ENCODE data around the gene FOXP1. TPM values are rescaled to one million over a fixed set of nuclear protein-coding genes. Genes with fewer than 3 reads are reported as not detected.

The FOXP1 gene
- total and polyA plus RNA-seq, 3 experiments from 2014 or later = 142 to 185 (median 147) TPM

DNA sequence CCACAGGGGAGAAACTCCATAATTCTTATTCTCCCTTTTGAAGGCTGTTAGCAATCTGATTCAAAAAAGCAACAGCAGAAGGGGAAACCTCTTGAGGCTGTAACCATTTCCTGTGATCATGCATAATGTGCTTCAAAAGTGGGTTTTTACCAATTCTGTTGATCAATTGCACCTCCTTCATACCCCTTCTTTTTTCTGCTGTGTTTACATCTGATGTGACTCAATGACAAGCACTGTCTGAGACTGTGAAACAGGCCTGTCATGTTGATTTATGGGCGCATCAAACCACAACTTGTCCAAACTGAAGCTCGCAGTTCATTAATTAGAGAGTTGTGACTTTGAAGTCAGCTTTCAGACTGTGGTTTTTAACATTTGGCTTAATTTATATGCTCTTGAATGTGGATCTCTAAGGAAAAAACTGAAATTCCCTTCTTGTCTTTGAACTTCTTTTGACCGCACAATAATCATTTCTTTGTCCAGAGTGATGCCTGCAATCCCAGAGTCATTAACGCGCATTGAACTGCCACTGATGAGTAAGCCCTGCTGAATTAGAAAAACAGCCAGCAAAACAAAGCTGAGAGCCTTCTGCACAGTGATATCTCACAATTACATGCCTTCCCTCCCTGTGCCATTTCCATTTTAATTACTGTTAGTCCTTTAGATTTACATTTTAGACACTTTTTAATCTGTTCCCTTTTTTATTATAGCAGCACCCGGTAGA lies 532.8 kb downstream of the FOXP1 start:
- ChIA-PET CTCF (interaction anchor here (0.8 to 2.2 kb wide), 3 partner anchors 12 to 460 kb away, joined by 3 to 6 read pairs (median 3); no protein-coding TSS in a partner anchor), POLR2A (interaction anchor here (0.7 kb wide), 1 partner anchor 14 kb away, joined by 3 read pairs; no protein-coding TSS in a partner anchor)
- Mint-ChIP-seq H3K9me3 (no peaks in the 10 kb centered on the region), H3K36me3 (peaks cover 8 to 95% (median 30%) of the 10 kb centered on the region in 3 donors), H3K4me1 (peaks cover 0 to 97% (median 87%) of the 10 kb centered on the region in 3 donors), H3K4me3 (peak overlapping the region in 5 of 7 donors; percentile 5 to 65 (median 35)), H3K27me3 (no peaks in the 10 kb centered on the region), H3K27ac (peak overlapping the region; percentile 81 to 91 (median 88))
- DNase-seq = peak in 3 of 5 donors; percentile 50 to 80 (median 63)
- Histone ChIP-seq H3K36me3 (ENCODE audit: insufficient read depth, low read length) (peaks cover 40% of the 10 kb centered on the region), H3K4me1 (ENCODE audit: insufficient read depth, low read length) (peaks cover 90% of the 10 kb centered on the region), H3K27me3 (ENCODE audit: insufficient read depth, low read length, poor library complexity, severe bottlenecking) (no peaks in the 10 kb centered on the region), H3K27ac (ENCODE audit: low read depth, low read length) (no peak overlapping the region), H3K9me3 (ENCODE audit: low read length) (no peaks in the 10 kb centered on the region), H3K4me3 (ENCODE audit: low read length) (no peak overlapping the region)

DNA sequence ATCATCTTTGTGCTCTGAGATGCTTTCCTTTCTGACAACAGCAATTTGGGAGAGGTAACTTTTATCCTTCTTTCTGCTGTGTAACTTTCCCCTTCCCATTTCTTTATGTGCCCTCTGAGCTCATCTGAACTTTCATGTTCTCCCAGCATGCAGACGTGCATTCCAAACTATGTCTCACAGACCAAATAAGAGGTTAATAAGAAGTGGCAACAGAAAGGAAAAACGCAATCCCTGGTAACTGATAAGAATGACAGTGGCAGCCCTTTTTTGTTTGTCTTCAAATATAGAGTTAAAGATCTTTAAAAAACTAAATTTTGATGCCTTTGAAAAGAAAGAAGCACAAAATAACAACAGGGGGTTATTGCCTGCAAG lies 533.4 kb downstream of the FOXP1 start:
- H3K27me3 Mint-ChIP-seq = no peaks in the 10 kb centered on the region
- peaks cover 90% of the 10 kb centered on the region for H3K4me1 ChIP-seq (ENCODE audit: insufficient read depth, low read length)
- no peak for DNase-seq
- H3K27ac Mint-ChIP-seq = peak overlapping the region; percentile 21 to 91 (median 83)
- no peak overlapping the region for H3K4me3 ChIP-seq (ENCODE audit: low read length)
- H3K4me1 Mint-ChIP-seq = peaks cover 0 to 97% (median 87%) of the 10 kb centered on the region in 3 donors
- peaks cover 46% of the 10 kb centered on the region for H3K36me3 ChIP-seq (ENCODE audit: insufficient read depth, low read length)
- no peaks in the 10 kb centered on the region for H3K9me3 ChIP-seq (ENCODE audit: low read length)
- peak overlapping the region in 5 of 7 donors; percentile 9 to 65 (median 17) for H3K4me3 Mint-ChIP-seq
- ChIA-PET POLR2A (no interaction called here), CTCF (interaction anchor here (0.8 to 0.9 kb wide), 2 partner anchors 14 to 460 kb away, joined by 3 read pairs; no protein-coding TSS in a partner anchor)
- no peaks in the 10 kb centered on the region for H3K9me3 Mint-ChIP-seq
- H3K27ac ChIP-seq (ENCODE audit: low read depth, low read length) = no peak overlapping the region
- H3K27me3 ChIP-seq (ENCODE audit: insufficient read depth, low read length, poor library complexity, severe bottlenecking) = no peaks in the 10 kb centered on the region
- H3K36me3 Mint-ChIP-seq = peaks cover 13 to 97% (median 33%) of the 10 kb centered on the region in 3 donors

DNA sequence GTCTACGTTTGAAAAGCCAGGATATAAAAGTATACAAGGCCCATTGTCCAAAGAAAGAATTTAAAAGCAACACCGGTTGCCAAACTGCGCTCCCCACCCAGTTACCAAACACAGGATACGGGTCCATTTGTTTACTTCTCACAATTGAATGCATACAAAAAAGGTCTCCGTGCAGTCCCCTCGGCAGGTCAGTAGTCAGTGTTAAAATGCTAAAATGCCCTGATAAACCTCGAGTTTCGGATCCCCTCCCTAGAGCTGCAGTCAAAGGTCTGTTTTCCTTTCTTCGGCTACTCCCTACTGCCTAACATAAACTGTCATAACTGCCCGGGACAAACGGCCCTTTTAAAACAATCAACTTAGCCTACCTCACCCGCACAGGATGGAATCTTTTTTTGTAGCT lies 534.6 kb downstream of the FOXP1 start:
- Histone ChIP-seq H3K36me3 (ENCODE audit: insufficient read depth, low read length) (peaks cover 57% of the 10 kb centered on the region), H3K4me1 (ENCODE audit: insufficient read depth, low read length) (peaks cover 85% of the 10 kb centered on the region)

DNA sequence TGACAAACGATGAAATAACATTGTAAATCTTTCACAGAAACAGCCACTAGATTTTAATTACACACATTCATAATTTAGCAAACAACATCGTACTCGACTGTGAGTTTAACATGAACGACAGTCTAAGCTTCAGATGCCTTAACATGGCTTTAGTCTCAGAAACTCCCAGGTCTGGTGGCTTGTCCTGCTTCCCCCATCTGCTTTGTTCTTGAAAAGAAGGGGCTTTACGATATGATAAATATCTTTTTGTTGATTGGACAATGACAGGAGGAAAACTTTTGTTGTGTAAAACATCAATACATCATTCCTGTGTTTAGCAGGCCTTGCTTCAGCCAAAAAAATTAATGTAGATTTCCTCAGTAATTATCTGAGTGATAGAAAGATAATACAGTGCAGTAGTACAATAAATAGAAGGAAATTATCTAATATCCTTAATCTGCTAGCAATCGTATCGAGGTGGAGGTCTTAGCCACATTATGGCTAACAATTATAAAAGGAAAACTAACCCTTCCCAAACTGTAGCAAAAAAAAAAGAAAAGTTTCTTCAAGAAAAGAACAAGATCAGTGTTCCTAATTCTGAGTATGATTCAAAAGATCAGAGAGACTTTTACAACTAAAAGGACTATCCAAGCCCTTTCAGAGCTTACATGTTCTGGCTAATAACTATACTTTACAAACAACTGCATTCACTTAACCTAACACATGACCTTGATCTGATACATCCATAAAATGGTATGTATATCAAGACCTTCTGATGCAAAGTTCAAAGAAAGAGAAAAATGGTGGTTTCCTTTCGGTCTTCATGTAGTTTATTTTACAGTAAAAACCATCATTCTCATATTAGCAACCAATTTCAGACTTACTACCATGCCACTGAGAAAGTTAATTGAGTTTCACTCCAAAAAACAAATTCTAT lies 535.7 kb downstream of the FOXP1 start:
- Mint-ChIP-seq H3K27me3 (no peaks in the 10 kb centered on the region), H3K27ac (peak overlapping the region in 3 of 8 donors; percentile 37 to 75 (median 64)), H3K36me3 (peaks cover 18 to 97% (median 35%) of the 10 kb centered on the region in 3 donors), H3K9me3 (no peaks in the 10 kb centered on the region), H3K4me3 (no peak overlapping the region), H3K4me1 (peaks cover under 1 to 94% (median 79%) of the 10 kb centered on the region in 3 donors)
- H3K4me3 ChIP-seq (ENCODE audit: low read length) = no peak overlapping the region
- no peaks in the 10 kb centered on the region for H3K9me3 ChIP-seq (ENCODE audit: low read length)
- no peak overlapping the region for H3K27ac ChIP-seq (ENCODE audit: low read depth, low read length)
- no peak for DNase-seq
- peaks cover 77% of the 10 kb centered on the region for H3K4me1 ChIP-seq (ENCODE audit: insufficient read depth, low read length)
- H3K36me3 ChIP-seq (ENCODE audit: insufficient read depth, low read length) = peaks cover 55% of the 10 kb centered on the region
- ChIA-PET POLR2A (no interaction called here), CTCF (interaction anchor here (2.0 kb wide), 1 partner anchor 9 kb away, joined by 4 read pairs; no protein-coding TSS in a partner anchor)
- H3K27me3 ChIP-seq (ENCODE audit: insufficient read depth, low read length, poor library complexity, severe bottlenecking) = no peaks in the 10 kb centered on the region

More for the DNA sequence above, 534.6 kb downstream of the FOXP1 start:
- Mint-ChIP-seq H3K4me3 (peak overlapping the region in 1 of 7 donors; percentile 56), H3K27ac (peak overlapping the region in 6 of 8 donors; percentile 2 to 87 (median 28)), H3K36me3 (peaks cover 18 to 97% (median 32%) of the 10 kb centered on the region in 3 donors), H3K27me3 (no peaks in the 10 kb centered on the region), H3K4me1 (peaks cover 0 to 97% (median 88%) of the 10 kb centered on the region in 3 donors), H3K9me3 (no peaks in the 10 kb centered on the region)
- CTCF ChIA-PET = interaction anchor here (2.0 kb wide), 1 partner anchor 10 kb away, joined by 4 read pairs; no protein-coding TSS in a partner anchor
- Histone ChIP-seq H3K9me3 (ENCODE audit: low read length) (no peaks in the 10 kb centered on the region), H3K27me3 (ENCODE audit: insufficient read depth, low read length, poor library complexity, severe bottlenecking) (no peaks in the 10 kb centered on the region), H3K27ac (ENCODE audit: low read depth, low read length) (no peak overlapping the region), H3K4me3 (ENCODE audit: low read length) (no peak overlapping the region)
- POLR2A ChIA-PET = interaction anchor here (0.7 kb wide), 1 partner anchor 14 kb away, joined by 3 read pairs; no protein-coding TSS in a partner anchor
- no peak for DNase-seq

DNA sequence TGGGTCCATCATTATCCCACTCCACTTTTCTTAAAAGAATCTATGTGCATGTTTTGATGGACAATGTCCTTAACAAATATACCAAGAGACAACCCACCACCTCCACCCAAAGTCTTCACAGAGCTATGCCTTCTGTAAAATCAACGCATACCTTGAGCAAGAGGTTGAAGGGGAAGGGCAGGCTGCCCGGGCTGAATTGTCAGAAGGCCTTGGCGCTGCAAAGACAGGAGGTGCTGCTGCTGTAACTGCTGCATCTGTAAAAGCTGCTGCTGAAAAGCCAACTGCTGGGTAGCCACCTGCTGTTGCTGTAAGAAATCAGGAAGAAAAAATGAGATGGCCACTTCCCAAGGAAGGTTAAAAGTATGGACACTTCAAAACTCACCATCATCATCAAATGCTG lies 536.7 kb downstream of the FOXP1 start:
- peak overlapping the region in 1 of 7 donors; percentile 66 for H3K4me3 Mint-ChIP-seq
- ChIA-PET CTCF (no interaction called here), POLR2A (no interaction called here)
- Histone ChIP-seq H3K27ac (ENCODE audit: low read depth, low read length) (no peak overlapping the region), H3K9me3 (ENCODE audit: low read length) (no peaks in the 10 kb centered on the region), H3K27me3 (ENCODE audit: insufficient read depth, low read length, poor library complexity, severe bottlenecking) (no peaks in the 10 kb centered on the region), H3K4me1 (ENCODE audit: insufficient read depth, low read length) (peaks cover 68% of the 10 kb centered on the region), H3K36me3 (ENCODE audit: insufficient read depth, low read length) (peaks cover 44% of the 10 kb centered on the region), H3K4me3 (ENCODE audit: low read length) (no peak overlapping the region)
- peak overlapping the region in 5 of 8 donors; percentile 8 to 76 (median 29) for H3K27ac Mint-ChIP-seq
- no peak for DNase-seq
- H3K36me3 Mint-ChIP-seq = peaks cover 18 to 97% (median 34%) of the 10 kb centered on the region in 3 donors
- H3K27me3 Mint-ChIP-seq = no peaks in the 10 kb centered on the region
- H3K4me1 Mint-ChIP-seq = peaks cover 12 to 94% (median 80%) of the 10 kb centered on the region in 3 donors
- H3K9me3 Mint-ChIP-seq = no peaks in the 10 kb centered on the region

DNA sequence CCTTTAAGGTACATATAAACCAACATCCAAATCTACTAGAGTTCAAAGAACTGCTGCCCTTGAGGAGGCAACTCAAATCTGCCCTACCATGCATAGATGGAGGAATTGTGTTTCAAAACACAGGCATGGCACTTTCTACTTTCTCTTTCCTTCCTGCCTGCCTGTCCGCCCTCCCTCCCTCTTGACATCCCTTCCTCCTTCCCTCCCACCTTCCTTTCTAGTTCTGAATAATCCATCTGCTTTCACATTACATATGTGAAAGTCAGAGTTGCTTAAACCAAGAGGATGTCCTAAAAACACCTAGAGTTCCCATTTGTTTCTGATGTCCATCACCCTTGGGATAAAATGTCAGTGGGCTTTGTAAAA lies 537.6 kb downstream of the FOXP1 start:
- Histone ChIP-seq H3K4me1 (ENCODE audit: insufficient read depth, low read length) (peaks cover 64% of the 10 kb centered on the region), H3K9me3 (ENCODE audit: low read length) (no peaks in the 10 kb centered on the region), H3K27me3 (ENCODE audit: insufficient read depth, low read length, poor library complexity, severe bottlenecking) (no peaks in the 10 kb centered on the region), H3K27ac (ENCODE audit: low read depth, low read length) (no peak overlapping the region), H3K36me3 (ENCODE audit: insufficient read depth, low read length) (peaks cover 40% of the 10 kb centered on the region), H3K4me3 (ENCODE audit: low read length) (no peak overlapping the region)
- ChIA-PET POLR2A (no interaction called here), CTCF (interaction anchor here (1.1 kb wide), 1 partner anchor 18 kb away, joined by 3 read pairs; no protein-coding TSS in a partner anchor)
- Mint-ChIP-seq H3K4me3 (peak overlapping the region in 2 of 7 donors; percentile 18 to 45), H3K9me3 (no peaks in the 10 kb centered on the region), H3K27ac (peak overlapping the region in 6 of 8 donors; percentile 8 to 64 (median 17)), H3K4me1 (peaks cover 21 to 93% (median 76%) of the 10 kb centered on the region in 3 donors), H3K27me3 (no peaks in the 10 kb centered on the region), H3K36me3 (peaks cover 18 to 96% (median 35%) of the 10 kb centered on the region in 3 donors)
- no peak for DNase-seq

DNA sequence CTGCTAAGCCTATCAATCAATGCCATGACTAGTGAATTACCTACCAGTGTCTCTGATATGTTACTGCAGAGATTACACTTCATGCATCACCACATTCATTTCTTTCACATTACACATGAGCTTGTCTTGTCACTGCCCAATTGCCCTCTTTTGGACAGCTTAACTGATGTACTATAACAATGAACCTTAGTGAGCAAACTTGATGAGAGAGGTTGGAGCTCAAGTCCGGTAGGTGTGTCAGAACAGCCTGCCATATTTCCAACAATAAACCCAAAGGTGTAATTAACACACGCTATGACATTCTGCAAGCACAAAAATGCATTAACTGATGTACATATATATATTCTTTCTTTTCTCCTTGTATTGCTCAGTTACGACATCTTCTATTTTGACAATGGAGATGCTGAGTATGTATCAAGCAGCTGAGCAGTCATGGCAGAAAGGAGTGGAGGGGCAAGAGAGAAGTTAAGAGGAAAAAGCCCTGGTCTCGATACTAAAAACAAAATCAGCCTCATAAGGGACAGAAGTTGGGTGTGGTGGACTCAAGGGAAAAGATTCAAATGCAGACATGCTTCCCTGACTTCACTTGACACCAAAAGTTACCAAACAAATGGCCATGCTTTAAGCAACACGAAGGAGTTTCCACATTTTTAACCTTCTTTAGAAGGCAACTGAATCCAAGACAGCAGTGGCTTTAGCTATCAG lies 538.2 kb downstream of the FOXP1 start:
- CTCF ChIA-PET = interaction anchor here (1.1 kb wide), 1 partner anchor 17 kb away, joined by 3 read pairs; no protein-coding TSS in a partner anchor
- Histone ChIP-seq H3K4me3 (ENCODE audit: low read length) (no peak overlapping the region), H3K4me1 (ENCODE audit: insufficient read depth, low read length) (peaks cover 62% of the 10 kb centered on the region), H3K27ac (ENCODE audit: low read depth, low read length) (no peak overlapping the region), H3K36me3 (ENCODE audit: insufficient read depth, low read length) (peaks cover 42% of the 10 kb centered on the region), H3K9me3 (ENCODE audit: low read length) (no peaks in the 10 kb centered on the region), H3K27me3 (ENCODE audit: insufficient read depth, low read length, poor library complexity, severe bottlenecking) (no peaks in the 10 kb centered on the region)
- no peak for DNase-seq
- peaks cover 18 to 97% (median 38%) of the 10 kb centered on the region in 3 donors for H3K36me3 Mint-ChIP-seq
- H3K4me3 Mint-ChIP-seq = no peak overlapping the region
- no peaks in the 10 kb centered on the region for H3K27me3 Mint-ChIP-seq
- peak overlapping the region in 2 of 8 donors; percentile 8 to 70 for H3K27ac Mint-ChIP-seq
- POLR2A ChIA-PET = no interaction called here
- H3K4me1 Mint-ChIP-seq = peaks cover 26 to 93% (median 76%) of the 10 kb centered on the region in 3 donors
- no peaks in the 10 kb centered on the region for H3K9me3 Mint-ChIP-seq

Measured in CD8-positive, alpha-beta memory T cell (primary cell).